H1 (cell line): ENCODE data around the gene AP1M1. TPM values are rescaled to one million over a fixed set of nuclear protein-coding genes. Genes with fewer than 3 reads are reported as not detected.

Experiments used
- CTCF ChIA-PET: fragments of 300-600 bp; sonication (Branson Sonifier 250); formaldehyde crosslinking; loops from one replicate; lab custom pipeline; 2021; ENCODE audit not compliant: partially characterized antibody; lab: Charles Lee
- POLR2A ChIA-PET: fragments of 300-600 bp; sonication (Branson Sonifier 250); formaldehyde crosslinking; loops from one replicate; lab custom pipeline; 2021; ENCODE audit warnings: inconsistent platforms; ENCODE audit not compliant: partially characterized antibody; lab: Charles Lee
- DNase-seq, 2 experiments: peaks; one replicate each; pipeline versions ENCODE4 v3.0.0 to v3.0.0-alpha.2; 2010 to 2022; ENCODE audit warnings: low spot score in 2 of 2, low read depth in 1 of 2, mixed read lengths in 1 of 2
- FAIRE-seq: peaks from 2 replicates; lab custom pipeline; 2011; peaks lifted over from hg19 to GRCh38; lab: Jason Lieb, UNC
- H2AFZ ChIP-seq: 2 replicates; pipeline ENCODE4 v1.8.1; 2012; ENCODE audit warnings: low read length, inconsistent platforms
- H2AK5ac ChIP-seq: 2 replicates; pipeline ENCODE4 v1.6.1; 2013; ENCODE audit warnings: low read depth, low read length
- H2BK120ac ChIP-seq: replicated peaks from 2 replicates; pipeline ENCODE3; 2013; ENCODE audit warnings: low read depth, low read length, inconsistent platforms
- H2BK12ac ChIP-seq: 2 replicates; pipeline ENCODE4 v1.6.1; 2013; ENCODE audit warnings: low read depth, low read length
- H2BK15ac ChIP-seq: 2 replicates; pipeline ENCODE4 v1.6.1; 2013; ENCODE audit warnings: low read length
- H2BK20ac ChIP-seq: 2 replicates; pipeline ENCODE4 v1.6.1; 2013; ENCODE audit warnings: low read length
- H2BK5ac ChIP-seq: 2 replicates; pipeline ENCODE4 v1.6.1; 2013; ENCODE audit warnings: low read depth, low read length
- H3K14ac ChIP-seq: 2 replicates; pipeline ENCODE4 v1.6.1; 2013; ENCODE audit warnings: inconsistent platforms; ENCODE audit not compliant: insufficient read length
- H3K18ac ChIP-seq: 2 replicates; pipeline ENCODE4 v1.6.1; 2013; ENCODE audit warnings: low read length; ENCODE audit errors: extremely low read depth
- H3K23ac ChIP-seq: 2 replicates; pipeline ENCODE4 v1.6.1; 2013; ENCODE audit warnings: inconsistent platforms; ENCODE audit not compliant: insufficient read length
- H3K23me2 ChIP-seq: 2 replicates; pipeline ENCODE4 v1.6.1; 2013; ENCODE audit warnings: low read depth, low read length
- H3K27ac ChIP-seq: 2 replicates; pipeline ENCODE4 v1.6.1; 2011; ENCODE audit warnings: low read depth, low read length, inconsistent platforms
- H3K27me3 ChIP-seq, 4 experiments: replicated peaks in 1 of 4; 1 replicate in 1 of 4; 2 replicates in 3 of 4; pipeline versions ENCODE4 v1.6.1 to v1.8.1; 2011 to 2013; ENCODE audit warnings: low read length in 3 of 4, mild to moderate bottlenecking in 3 of 4, inconsistent platforms in 2 of 4, mixed read lengths in 2 of 4, moderate library complexity in 1 of 4; ENCODE audit not compliant: control insufficient read depth in 3 of 4, insufficient read depth in 3 of 4; ENCODE audit errors: extremely low read depth in 1 of 4
- H3K36me3 ChIP-seq, 4 experiments: 2 replicates each; pipeline versions ENCODE4 v1.6.1 to v1.8.1; 2011 to 2013; ENCODE audit warnings: mild to moderate bottlenecking in 4 of 4, low read length in 3 of 4, moderate library complexity in 2 of 4, control low read depth in 1 of 4, inconsistent platforms in 1 of 4; ENCODE audit not compliant: insufficient read depth in 4 of 4, control insufficient read depth in 2 of 4
- H3K4ac ChIP-seq: replicated peaks from 2 replicates; pipeline ENCODE3; 2013; ENCODE audit warnings: low read length, low read depth, mixed read lengths, inconsistent platforms; ENCODE audit not compliant: insufficient read length
- H3K4me1 ChIP-seq, 4 experiments: replicated peaks in 1 of 4; 1 replicate in 1 of 4; 2 replicates in 3 of 4; pipeline versions ENCODE4 v1.6.1 to v1.8.1; 2011 to 2013; ENCODE audit warnings: low read length in 3 of 4, inconsistent platforms in 2 of 4, mixed read lengths in 1 of 4; ENCODE audit not compliant: insufficient read depth in 4 of 4, control insufficient read depth in 3 of 4
- H3K4me2 ChIP-seq, 2 experiments: 2 replicates each; pipeline versions ENCODE4 v1.6.1 to v1.8.1; 2011 to 2013; ENCODE audit warnings: low read depth in 2 of 2, low read length in 2 of 2, control low read depth in 1 of 2, inconsistent platforms in 1 of 2, mild to moderate bottlenecking in 1 of 2; ENCODE audit not compliant: insufficient read depth in 1 of 2
- H3K4me3 ChIP-seq, 4 experiments: fragments of 200-600, 300-600 bp in 1 of 4; sonication (generic), shearing (Covaris generic), sonication (Bioruptor Twin) in 1 of 4; 2 replicates each; pipeline versions ENCODE4 v1.5.1 to v1.8.1; 2011 to 2016; ENCODE audit warnings: low read length in 4 of 4, low read depth in 3 of 4, control low read depth in 2 of 4, inconsistent platforms in 2 of 4, mild to moderate bottlenecking in 2 of 4, mixed read lengths in 1 of 4, moderate library complexity in 1 of 4; ENCODE audit not compliant: insufficient read depth in 2 of 4; ENCODE audit errors: extremely low read depth in 1 of 4
- H3K56ac ChIP-seq: replicated peaks from 2 replicates; pipeline ENCODE3; 2013; ENCODE audit warnings: low read depth, mild to moderate bottlenecking, mixed read lengths, low read length, inconsistent platforms; ENCODE audit not compliant: insufficient read length
- H3K79me1 ChIP-seq: 2 replicates; pipeline ENCODE4 v1.6.1; 2013; ENCODE audit warnings: low read depth, low read length, control low read depth
- H3K79me2 ChIP-seq, 2 experiments: 2 replicates each; pipeline versions ENCODE4 v1.6.1 to v1.8.1; 2012 to 2013; ENCODE audit warnings: low read length in 2 of 2, mild to moderate bottlenecking in 2 of 2, inconsistent platforms in 1 of 2; ENCODE audit not compliant: insufficient read depth in 2 of 2, control insufficient read depth in 1 of 2
- H3K9ac ChIP-seq, 4 experiments: replicated peaks in 1 of 4; 1 replicate in 1 of 4; 2 replicates in 3 of 4; pipeline versions ENCODE4 v1.6.1 to v1.8.1; 2011 to 2013; ENCODE audit warnings: low read depth in 3 of 4, low read length in 3 of 4, control low read depth in 2 of 4, mild to moderate bottlenecking in 2 of 4, moderate library complexity in 2 of 4, inconsistent platforms in 1 of 4; ENCODE audit errors: extremely low read depth in 1 of 4
- H3K9me3 ChIP-seq, 2 experiments: 2 replicates each; pipeline versions ENCODE4 v1.6.1 to v1.8.1; 2012 to 2013; ENCODE audit warnings: mild to moderate bottlenecking in 2 of 2, moderate library complexity in 2 of 2, control low read depth in 1 of 2, inconsistent platforms in 1 of 2, low read depth in 1 of 2, low read length in 1 of 2, mixed read lengths in 1 of 2; ENCODE audit not compliant: insufficient read depth in 2 of 2
- H4K20me1 ChIP-seq, 2 experiments: replicated peaks in 1 of 2; 2 replicates each; pipeline versions ENCODE3 to v1.8.1; 2011 to 2013; ENCODE audit warnings: inconsistent platforms in 2 of 2, low read length in 2 of 2, mild to moderate bottlenecking in 1 of 2; ENCODE audit not compliant: insufficient read depth in 2 of 2, control insufficient read depth in 1 of 2
- H4K5ac ChIP-seq: 2 replicates; pipeline ENCODE4 v1.6.1; 2013; ENCODE audit warnings: low read length, low read depth, mixed read lengths, inconsistent platforms; ENCODE audit not compliant: insufficient read length
- H4K8ac ChIP-seq: 2 replicates; pipeline ENCODE4 v1.8.0; 2013; ENCODE audit warnings: mild to moderate bottlenecking, moderate library complexity, low read length, inconsistent platforms; ENCODE audit not compliant: insufficient read depth; ENCODE audit errors: extremely low read depth
- H4K91ac ChIP-seq: replicated peaks from 2 replicates; pipeline ENCODE3; 2013; ENCODE audit warnings: low read length, mixed read lengths, inconsistent platforms; ENCODE audit not compliant: insufficient read length
- ASH2L ChIP-seq: fragments of 200-600, 300-600 bp; sonication (generic); IDR thresholded peaks from one replicate; pipeline ENCODE4 v1.7.1; 2017; ENCODE audit warnings: low read length
- MAFK ChIP-seq: IDR thresholded peaks from 2 replicates; pipeline ENCODE4 v1.6.1; 2012; ENCODE audit warnings: low read depth, mild to moderate bottlenecking, improper control_type of control experiment, low read length
- POU5F1 ChIP-seq: IDR thresholded peaks from 2 replicates; pipeline ENCODE4 v1.6.1; 2011; ENCODE audit warnings: low read depth, mild to moderate bottlenecking, low read length, moderate library complexity
- SP2 ChIP-seq: IDR thresholded peaks from 2 replicates; pipeline ENCODE4 v1.6.1; 2012; ENCODE audit warnings: mild to moderate bottlenecking, low read length, inconsistent platforms
- TAF7 ChIP-seq: optimal IDR thresholded peaks from 2 replicates; pipeline ENCODE3; 2011; ENCODE audit warnings: low read depth, mild to moderate bottlenecking, inconsistent platforms, low read length, moderate library complexity, borderline replicate concordance
- WGBS, 2 experiments: shearing (Covaris generic) in 1 of 2; methylation state at CpG; one replicate each; pipeline versions ENCODE4 v1.1.6 to v1.1.7; 2013 to 2015; ENCODE audit warnings: low lambda C conversion rate in 2 of 2, mixed read lengths in 2 of 2, inconsistent platforms in 1 of 2, low coverage in 1 of 2, missing lambda C conversion rate in 1 of 2; ENCODE audit not compliant: insufficient replicate concordance in 2 of 2, insufficient coverage in 1 of 2, insufficient read length in 1 of 2; ENCODE audit errors: extremely low coverage in 1 of 2, missing lambda C conversion rate in 1 of 2; 5-methylcytosine and 5-hydroxymethylcytosine counted together
- polyA plus RNA-seq, 7 experiments: library from polyadenylated mRNA; depleted of rRNA in 3 of 7; stranded (reverse) in 5 of 7; unstranded in 2 of 7; fragments of >200 nt in 5 of 7; fragments of 200-250 nt in 2 of 7; gene quantifications; 1 replicate in 5 of 7; 2 replicates in 1 of 7; 4 replicates in 1 of 7; pipeline versions ENCODE4 v1.2.1 to v1.2.3, GENCODE V29; 2011 to 2013; ENCODE audit warnings: missing spikeins in 2 of 7, mixed read lengths in 2 of 7
- total RNA-seq: library from RNA; stranded (reverse); fragmentation: NEBNext Ultra II Directional; extraction: Animal tissue kit (Norgen Biotek cat#: 25700); gene quantifications from 2 replicates; pipeline ENCODE4 v1.2.1, GENCODE V29; 2021

AP1M1 gene
- total and polyA plus RNA-seq, 2 of the 8 experiments (the other 6 are each of a cell fraction or from before 2014, with no cell fraction given), result 30.9 to 37.5 TPM

DNA sequence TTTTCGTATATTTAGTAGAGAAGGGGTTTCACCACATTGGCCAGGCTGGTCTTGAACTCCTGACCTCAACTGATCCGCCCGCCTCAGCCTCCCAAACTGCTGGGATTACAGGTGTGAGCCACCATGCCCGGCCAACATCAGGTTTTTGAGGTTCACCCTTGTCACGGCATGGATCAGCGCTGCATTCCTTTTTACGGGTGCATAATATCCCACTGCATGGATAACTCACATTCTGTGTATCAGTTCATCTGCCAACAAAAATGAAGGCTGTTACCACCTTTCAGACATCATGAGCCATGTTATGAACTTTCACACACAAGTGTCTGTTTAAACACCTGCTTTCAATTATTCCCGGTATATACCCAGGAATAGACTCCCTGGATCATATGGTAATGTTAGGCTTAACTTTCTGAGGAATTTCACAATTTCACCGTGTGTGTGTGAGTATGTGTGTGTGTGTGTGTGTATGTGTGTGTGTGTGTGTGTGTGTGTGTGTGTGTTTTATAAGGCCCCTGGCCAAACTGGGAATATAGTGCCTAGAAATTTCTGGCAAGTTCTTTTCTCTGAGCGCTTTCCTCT lies 52.2 kb downstream of the AP1M1 start:
- no peak for FAIRE-seq
- H4K8ac ChIP-seq, result no peak overlapping the region
- no peak for TF ChIP-seq SP2
- TF ChIP-seq TAF7, result no peak
- TF ChIP-seq MAFK, result no peak
- no peak for TF ChIP-seq ASH2L
- TF ChIP-seq POU5F1, result no peak

More for the DNA sequence above, 52.2 kb downstream of the AP1M1 start:
- ChIA-PET CTCF (interaction anchor here (1.5 to 5.2 kb wide), 3 partner anchors 9 to 107 kb away, joined by 4 to 41 read pairs (median 4); no protein-coding TSS in a partner anchor), POLR2A (no interaction called here)
- no peak overlapping the region for H2BK5ac ChIP-seq
- H4K20me1 ChIP-seq, result peaks cover 0 to 7% of the 10 kb centered on the region in 2 experiments
- peaks cover 7% of the 10 kb centered on the region for H3K23me2 ChIP-seq
- H4K5ac ChIP-seq, result no peak overlapping the region
- DNase-seq, result no peak
- H3K79me1 ChIP-seq, result no peaks in the 10 kb centered on the region
- H3K27ac ChIP-seq, result no peak overlapping the region
- no peak overlapping the region for H2AK5ac ChIP-seq
- H3K4me2 ChIP-seq, result no peak overlapping the region
- H3K27me3 ChIP-seq, result no peaks in the 10 kb centered on the region
- H2BK20ac ChIP-seq, result no peak overlapping the region
- H3K4me3 ChIP-seq, result no peak overlapping the region
- peaks cover 0 to under 1% of the 10 kb centered on the region in 2 experiments; a peak in 1 of 4 replicates for H3K79me2 ChIP-seq
- H3K56ac ChIP-seq, result no peak overlapping the region
- H4K91ac ChIP-seq, result no peak overlapping the region
- no peak overlapping the region for H3K14ac ChIP-seq
- no peak overlapping the region for H3K9ac ChIP-seq
- no peak overlapping the region for H2BK12ac ChIP-seq
- H2BK15ac ChIP-seq, result no peak overlapping the region
- no peak overlapping the region for H3K18ac ChIP-seq
- no peaks in the 10 kb centered on the region; a peak in 1 of 8 replicates for H3K36me3 ChIP-seq
- no peak overlapping the region for H3K23ac ChIP-seq
- no peaks in the 10 kb centered on the region for H3K9me3 ChIP-seq
- no peaks in the 10 kb centered on the region for H3K4me1 ChIP-seq
- H2BK120ac ChIP-seq, result no peak overlapping the region
- H3K4ac ChIP-seq, result no peak overlapping the region
- WGBS, 2 experiments, result 93% methylated on average over 10 of the region's 10 CpGs; no CpG with 5 or more reads in 1 of the 2 experiments
- no peak overlapping the region for H2AFZ ChIP-seq
